ENCODE data around the gene ZGRF1. TPM values are rescaled to one million over a fixed set of nuclear protein-coding genes. Genes with fewer than 3 reads are reported as not detected.

The ZGRF1 gene
- total and polyA plus RNA-seq, 9 of the 15 experiments (the other 6 are each of a cell fraction or from before 2014, with no cell fraction given), result 8.8 to 35.2 (median 22.0) TPM

- CTCF ChIA-PET (ENCODE audit: low intra/inter-chr PET ratio), result no interaction called here
- TF ChIP-seq ZNF57 (CRISPR knock-in tag; IDR thresholded peaks at IDR 0.05) (no peak), TFAM (CRISPR knock-in tag; conservative IDR thresholded peaks at IDR 0.05) (no peak), HNRNPH1 (optimal IDR thresholded peaks at IDR 0.05; ENCODE audit: low read depth, low read length) (no peak), KLF6 (CRISPR knock-in tag; IDR thresholded peaks at IDR 0.05; ENCODE audit: borderline replicate concordance) (no peak), TCF3 (CRISPR knock-in tag; IDR thresholded peaks at IDR 0.05) (no peak), TBP (optimal IDR thresholded peaks at IDR 0.05; ENCODE audit: low read depth, low read length) (no peak), CC2D1A (IDR thresholded peaks at IDR 0.05) (no peak)
- TF ChIP-seq, protein P1, sequence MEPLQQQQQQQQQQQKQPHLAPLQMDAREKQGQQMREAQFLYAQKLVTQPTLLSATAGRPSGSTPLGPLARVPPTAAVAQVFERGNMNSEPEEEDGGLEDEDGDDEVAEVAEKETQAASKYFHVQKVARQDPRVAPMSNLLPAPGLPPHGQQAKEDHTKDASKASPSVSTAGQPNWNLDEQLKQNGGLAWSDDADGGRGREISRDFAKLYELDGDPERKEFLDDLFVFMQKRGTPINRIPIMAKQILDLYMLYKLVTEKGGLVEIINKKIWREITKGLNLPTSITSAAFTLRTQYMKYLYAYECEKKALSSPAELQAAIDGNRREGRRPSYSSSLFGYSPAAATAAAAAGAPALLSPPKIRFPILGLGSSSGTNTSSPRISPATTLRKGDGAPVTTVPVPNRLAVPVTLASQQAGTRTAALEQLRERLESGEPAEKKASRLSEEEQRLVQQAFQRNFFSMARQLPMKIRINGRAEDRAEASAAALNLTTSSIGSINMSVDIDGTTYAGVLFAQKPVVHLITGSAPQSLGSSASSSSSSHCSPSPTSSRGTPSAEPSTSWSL (CRISPR knock-in tag; IDR thresholded peaks at IDR 0.05; ENCODE audit: borderline replicate concordance), result no peak
These were observed 11.8 kb upstream of the ZGRF1 start for GRCh38 chr4:112648263-112649054.

More at GRCh38 chr4:112648263-112649054, 11.8 kb upstream of the ZGRF1 start:
- no peaks in the 10 kb centered on the region for H3K4me1 ChIP-seq (replicated peaks in 1 of 2; ENCODE audit: control insufficient read depth in 2 of 2, insufficient read depth in 2 of 2, low read length in 2 of 2)
- ATAC-seq, result no peak
- no peak overlapping the region for H2AFZ ChIP-seq (ENCODE audit: low read depth, low read length)
- intact Hi-C loops (cut with micrococcal nuclease), result no loop called here
- peaks cover 64% of the 10 kb centered on the region for H3K36me3 ChIP-seq (ENCODE audit: control insufficient read depth, insufficient read depth, low read length)
- H3K9me3 ChIP-seq (replicated peaks; ENCODE audit: control insufficient read depth, insufficient read depth, low read depth, low read length), result no peaks in the 10 kb centered on the region
- no peak overlapping the region for H3K4me3 ChIP-seq
- no peaks in the 10 kb centered on the region for H3K27me3 ChIP-seq (ENCODE audit: control insufficient read depth in 2 of 2, insufficient read depth in 2 of 2, low read length in 2 of 2)
- no peak overlapping the region for H3K9ac ChIP-seq (ENCODE audit: insufficient read depth in 1 of 2, low read depth in 2 of 2, low read length in 2 of 2)
- H3K4me2 ChIP-seq (ENCODE audit: insufficient read depth, low read length), result no peak overlapping the region
- no peaks in the 10 kb centered on the region for H4K20me1 ChIP-seq (replicated peaks; ENCODE audit: control insufficient read depth, insufficient read depth, low read length)
- no peak for DNase-seq (ENCODE audit: extremely low read depth in 1 of 4, low spot score in 3 of 4)
- BruUV-seq (replicated peaks), result no TSS peak
- no peak for FAIRE-seq
- H3K9me1 ChIP-seq (ENCODE audit: control insufficient read depth, insufficient read depth, low read length), result no peaks in the 10 kb centered on the region
- H3K79me2 ChIP-seq (ENCODE audit: control insufficient read depth, insufficient read depth, low read length), result no peaks in the 10 kb centered on the region
- POLR2A ChIA-PET, result interaction anchor here (0.6 kb wide), 1 partner anchor 142 kb away, joined by 3 read pairs; no protein-coding TSS in a partner anchor
- in situ Hi-C loops (cut with MboI), result no loop called here
- 85% methylated on average over 3 of the region's 3 CpGs for WGBS (ENCODE audit: insufficient coverage, low coverage, missing lambda C conversion rate)
- H3K27ac ChIP-seq (ENCODE audit: extremely low read depth, low read depth, low read length), result no peak overlapping the region
